MCF 10A (cell line): ENCODE results near the gene PRKN. TPM values are rescaled to one million over a fixed set of nuclear protein-coding genes. Genes with fewer than 3 reads are reported as not detected.

ENCODE experiments used
- BruUV-seq: library from RNA; stranded (reverse); fragments of 400-500 nt; replicated peaks from 2 replicates; lab custom pipeline; 2021; lab: Mats Ljungman, UMichigan
- CTCF ChIA-PET: fragments of 300-600 bp; sonication (Branson Sonifier 250); formaldehyde crosslinking; extraction: SDS; loops from one replicate; lab custom pipeline; 2021; ENCODE audit warnings: antibody characterized with exemption, inconsistent platforms; lab: Yijun Ruan, JAX
- POLR2A ChIA-PET: fragments of 300-600, 350-650 bp; sonication (Branson Sonifier 250); formaldehyde crosslinking; extraction: SDS; loops from one replicate; lab custom pipeline; 2020; ENCODE audit warnings: antibody characterized with exemption, inconsistent platforms; lab: Yijun Ruan, JAX
- DNase-seq: peaks from one replicate; pipeline ENCODE4 v3.0.0-alpha.2; 2018; ENCODE audit not compliant: unreplicated experiment
- H3K27ac Mint-ChIP-seq: one replicate; pipeline ENCODE4 v1.8.0; 2022; ENCODE audit warnings: mild to moderate bottlenecking, low read depth, mixed read lengths; ENCODE audit not compliant: unreplicated experiment
- H3K27me3 Mint-ChIP-seq: one replicate; pipeline ENCODE4 v1.8.0; 2022; ENCODE audit warnings: mixed read lengths; ENCODE audit not compliant: insufficient read depth, unreplicated experiment
- H3K36me3 Mint-ChIP-seq: one replicate; pipeline ENCODE4 v1.8.0; 2022; ENCODE audit warnings: mild to moderate bottlenecking, moderate library complexity, mixed read lengths; ENCODE audit not compliant: insufficient read depth, unreplicated experiment
- H3K4me1 Mint-ChIP-seq: one replicate; pipeline ENCODE4 v1.8.0; 2022; ENCODE audit warnings: mixed read lengths; ENCODE audit not compliant: insufficient read depth, unreplicated experiment
- H3K4me3 Mint-ChIP-seq: one replicate; pipeline ENCODE4 v1.8.0; 2022; ENCODE audit warnings: mild to moderate bottlenecking, moderate library complexity, mixed read lengths; ENCODE audit not compliant: unreplicated experiment
- H3K9me3 Mint-ChIP-seq: one replicate; pipeline ENCODE4 v1.8.0; 2022; ENCODE audit warnings: mixed read lengths; ENCODE audit not compliant: unreplicated experiment
- CTCF ChIP-seq: fragments of 200-600 bp; IDR thresholded peaks from one replicate; pipeline ENCODE4 v1.8.0; 2022; ENCODE audit warnings: antibody characterized with exemption, mild to moderate bottlenecking; ENCODE audit not compliant: unreplicated experiment
- intact Hi-C: fragments of 100-400 bp; cut with micrococcal nuclease; formaldehyde crosslinking; loops from 2 replicates; pipeline ENCODE4 v1.14.1; 2022
- total RNA-seq: library from RNA; stranded (reverse); gene quantifications from 2 replicates; pipeline ENCODE4 v1.2.3, GENCODE V29; 2022

The PRKN gene
- total RNA-seq, 1 experiment from 2014 or later: 2.5 TPM

DNA sequence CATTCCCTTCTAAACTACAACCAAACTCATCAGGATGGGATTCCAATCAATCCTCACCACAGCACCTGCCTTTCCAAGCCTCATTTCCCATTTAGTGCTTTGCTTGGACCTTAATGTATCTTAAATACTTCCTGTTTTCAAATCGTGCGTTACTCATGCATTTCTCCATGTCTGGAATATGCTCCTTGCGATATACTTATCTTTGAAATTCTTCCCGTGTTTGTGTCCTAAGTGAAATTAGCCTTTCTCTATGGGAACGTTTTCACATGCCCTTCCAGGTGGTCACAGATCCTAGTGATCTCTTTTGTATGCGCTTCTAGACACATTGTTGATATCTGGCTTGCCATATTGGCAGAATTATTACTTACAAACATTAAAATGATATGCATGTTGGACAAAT is 833.1 kb downstream of the PRKN start:
- no peak overlapping the region for H3K27ac Mint-ChIP-seq
- no peak for TF ChIP-seq CTCF
- ChIA-PET POLR2A (no interaction called here), CTCF (no interaction called here)
- DNase-seq: no peak
- BruUV-seq: no TSS peak
- H3K4me1 Mint-ChIP-seq: no peaks in the 10 kb centered on the region
- no peaks in the 10 kb centered on the region for H3K27me3 Mint-ChIP-seq
- H3K9me3 Mint-ChIP-seq: no peaks in the 10 kb centered on the region
- intact Hi-C loops: no loop called here
- H3K4me3 Mint-ChIP-seq: no peak overlapping the region
- no peaks in the 10 kb centered on the region for H3K36me3 Mint-ChIP-seq

DNA sequence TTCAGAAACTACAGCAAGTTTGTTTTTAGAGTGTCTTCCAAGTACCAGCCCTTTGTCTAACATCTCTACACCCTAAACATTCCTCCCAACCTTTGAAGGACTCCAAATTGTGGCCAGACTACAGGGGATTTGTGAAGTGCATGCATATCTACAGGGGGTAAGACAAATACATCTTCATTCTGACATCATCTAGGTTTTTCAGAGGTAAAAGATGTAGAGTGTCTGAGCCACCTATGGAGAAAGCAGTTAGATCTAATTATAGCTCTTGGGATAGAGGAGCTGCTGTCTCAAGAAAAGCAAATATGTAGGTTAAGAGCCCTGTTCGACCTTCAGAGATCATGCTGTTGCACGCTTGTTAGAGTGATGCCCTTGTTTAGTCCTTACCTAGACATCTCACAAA is 836.0 kb downstream of the PRKN start:
- no TSS peak for BruUV-seq
- no peak for TF ChIP-seq CTCF
- CTCF ChIA-PET: interaction anchor here (0.9 kb wide), 1 partner anchor 62 kb away, joined by 3 read pairs; no protein-coding TSS in a partner anchor

DNA sequence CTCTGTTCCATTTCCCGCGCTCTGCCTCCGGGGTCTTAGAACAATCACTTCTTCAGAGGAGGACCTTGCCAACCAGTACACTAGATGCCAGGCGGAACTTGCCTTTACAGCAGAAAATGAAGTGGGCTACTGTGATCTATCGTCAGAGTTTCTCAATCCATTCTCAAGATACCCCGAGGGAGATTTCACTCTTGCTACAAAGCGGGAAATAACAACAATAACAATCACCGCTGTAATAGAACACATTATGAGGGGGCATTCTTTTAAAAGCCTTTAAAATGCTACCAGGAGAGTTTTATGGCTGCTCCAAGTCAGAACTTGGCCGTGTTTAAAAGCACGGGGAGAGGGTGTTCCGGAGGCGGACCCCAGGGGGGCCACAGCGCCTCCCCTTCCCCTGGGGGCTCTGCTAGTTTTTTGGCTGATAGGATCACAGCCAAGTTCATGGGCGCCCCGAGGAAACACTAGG is 836.7 kb downstream of the PRKN start:
- no peaks in the 10 kb centered on the region for H3K4me1 Mint-ChIP-seq

More for the DNA sequence above, 836.0 kb downstream of the PRKN start:
- Mint-ChIP-seq H3K9me3 (no peaks in the 10 kb centered on the region), H3K4me1 (no peaks in the 10 kb centered on the region), H3K27ac (no peak overlapping the region), H3K36me3 (no peaks in the 10 kb centered on the region), H3K4me3 (no peak overlapping the region), H3K27me3 (no peaks in the 10 kb centered on the region)
- POLR2A ChIA-PET: interaction anchor here (0.6 kb wide), 1 partner anchor 745 kb away, joined by 5 read pairs; no protein-coding TSS in a partner anchor
- intact Hi-C loops: no loop called here
- DNase-seq: no peak

More for the DNA sequence above, 836.7 kb downstream of the PRKN start:
- intact Hi-C loops: no loop called here
- no peaks in the 10 kb centered on the region for H3K36me3 Mint-ChIP-seq
- H3K9me3 Mint-ChIP-seq: no peaks in the 10 kb centered on the region
- H3K27ac Mint-ChIP-seq: no peak overlapping the region
- CTCF ChIA-PET: interaction anchor here (0.9 kb wide), 1 partner anchor 63 kb away, joined by 3 read pairs; no protein-coding TSS in a partner anchor
- TF ChIP-seq CTCF: no peak
- H3K27me3 Mint-ChIP-seq: no peaks in the 10 kb centered on the region
- DNase-seq: no peak
- no TSS peak for BruUV-seq
- H3K4me3 Mint-ChIP-seq: no peak overlapping the region
- POLR2A ChIA-PET: no interaction called here
